Panc1 (cell line): ENCODE results near the gene CSTPP1. TPM values are rescaled to one million over a fixed set of nuclear protein-coding genes. Genes with fewer than 3 reads are reported as not detected.

Experiments used
- ATAC-seq: fragments of 200-7000 bp; cut with Tn5 transposase; 2 replicates; pipeline ENCODE4 v1.9.1; 2020; ENCODE audit warnings: mild to moderate bottlenecking, moderate library complexity
- BruUV-seq: library from RNA; stranded (reverse); fragments of 400-500 nt; replicated peaks from 2 replicates; lab custom pipeline; 2021; lab: Mats Ljungman, UMichigan
- CTCF ChIA-PET: fragments of 300-600 bp; sonication (Branson Sonifier 250); formaldehyde crosslinking; loops from one replicate; lab custom pipeline; 2022; ENCODE audit warnings: antibody characterized with exemption; lab: Charles Lee
- POLR2A ChIA-PET: fragments of 300-600 bp; sonication (Branson Sonifier 250); formaldehyde crosslinking; loops from one replicate; lab custom pipeline; 2022; ENCODE audit warnings: antibody characterized with exemption; lab: Charles Lee
- DNase-seq: peaks from one replicate; pipeline ENCODE4 v3.0.0-alpha.2; 2010; ENCODE audit warnings: low read depth, low spot score
- H3K27ac ChIP-seq: 2 replicates; pipeline ENCODE4 v1.5.1; 2011; ENCODE audit warnings: mild to moderate bottlenecking, low read length, inconsistent platforms
- H3K27me3 ChIP-seq: fragments of 200-500 bp; sonication (Bioruptor generic); 2 replicates; pipeline ENCODE4 v1.6.0; 2014; ENCODE audit warnings: low read length, inconsistent platforms; ENCODE audit not compliant: control insufficient read depth, insufficient read depth
- H3K36me3 ChIP-seq: fragments of 200-500 bp; sonication (Bioruptor generic); 2 replicates; pipeline ENCODE4 v1.5.1; 2014; ENCODE audit warnings: inconsistent platforms, mild to moderate bottlenecking, low read length, moderate library complexity; ENCODE audit not compliant: control insufficient read depth, insufficient read depth
- H3K4me1 ChIP-seq: 2 replicates; pipeline ENCODE4 v1.5.1; 2011; ENCODE audit warnings: inconsistent platforms, mild to moderate bottlenecking, low read length, moderate library complexity; ENCODE audit not compliant: control insufficient read depth, insufficient read depth
- H3K4me3 ChIP-seq, 2 experiments: 2 replicates each; pipeline ENCODE4 v1.5.1; 2011 to 2012; ENCODE audit warnings: low read depth in 2 of 2, low read length in 2 of 2, mild to moderate bottlenecking in 2 of 2, inconsistent platforms in 1 of 2, moderate library complexity in 1 of 2
- H3K9me3 ChIP-seq: fragments of 200-500 bp; sonication (Bioruptor generic); 2 replicates; pipeline ENCODE4 v1.5.1; 2014; ENCODE audit warnings: low read depth, mild to moderate bottlenecking, inconsistent platforms, low read length, moderate library complexity; ENCODE audit not compliant: control insufficient read depth, insufficient read depth
- CTCF ChIP-seq: fragments of 450-650 bp; IDR thresholded peaks from 2 replicates; pipeline ENCODE4 v1.5.1; 2017; ENCODE audit warnings: mild to moderate bottlenecking
- POLR2AphosphoS5 ChIP-seq: IDR thresholded peaks from 2 replicates; pipeline ENCODE4 v1.6.1; 2012; ENCODE audit warnings: mild to moderate bottlenecking, low read depth, low read length, moderate library complexity
- REST ChIP-seq, 2 experiments: IDR thresholded peaks; 2 replicates each; pipeline ENCODE4 v1.6.1; 2011 to 2012; ENCODE audit warnings: low read depth in 2 of 2, control low read depth in 1 of 2, low read length in 1 of 2, mild to moderate bottlenecking in 1 of 2, moderate library complexity in 1 of 2; ENCODE audit not compliant: insufficient read depth in 1 of 2
- SIN3A ChIP-seq: IDR thresholded peaks from 2 replicates; pipeline ENCODE4 v1.6.1; 2012; ENCODE audit warnings: low read depth, mild to moderate bottlenecking, low read length, moderate library complexity, borderline replicate concordance; ENCODE audit not compliant: insufficient read depth
- TCF7L2 ChIP-seq: IDR thresholded peaks from 2 replicates; pipeline ENCODE4 v1.6.1; 2011; ENCODE audit warnings: mild to moderate bottlenecking, low read depth, low read length, inconsistent platforms
- in situ Hi-C: cut with HindIII; loops from 2 replicates; pipeline ENCODE4 v1.10.0; 2016; ENCODE audit warnings: low sequenced_read_pairs, low pct_unique_long_range_greater_than_20kb
- intact Hi-C: fragments of 100-400 bp; cut with micrococcal nuclease; formaldehyde crosslinking; loops from one replicate; pipeline ENCODE4 v1.10.0; 2022; ENCODE audit not compliant: unreplicated experiment
- total RNA-seq: library from RNA; stranded (reverse); gene quantifications from one replicate; pipeline ENCODE4 v1.2.1, GENCODE V29; 2021; ENCODE audit not compliant: unreplicated experiment

Gene CSTPP1
- total RNA-seq, 1 experiment from 2014 or later: 29.0 TPM

- ATAC-seq: no peak
- intact Hi-C loops: no loop called here
- no peak for TF ChIP-seq REST (IDR thresholded peaks at IDR 0.05; ENCODE audit: insufficient read depth in 1 of 2, low read depth in 2 of 2, low read length in 1 of 2)
- TF ChIP-seq TCF7L2: no peak
- no peak for TF ChIP-seq SIN3A
- no peak for TF ChIP-seq CTCF
- no peak for TF ChIP-seq POLR2AphosphoS5
Measured at GRCh38 chr11:46944356-46945075, 8.0 kb downstream of the CSTPP1 start.

GRCh38 chr11:46947399-46948077 lies 11.0 kb downstream of the CSTPP1 start:
- in situ Hi-C loops (no loop called here), intact Hi-C loops (no loop called here)
- ATAC-seq (no peak), DNase-seq (no peak)
- BruUV-seq: no TSS peak
- Histone ChIP-seq H3K4me3 (no peak overlapping the region), H3K36me3 (no peaks in the 10 kb centered on the region), H3K27ac (no peak overlapping the region), H3K4me1 (no peaks in the 10 kb centered on the region), H3K27me3 (no peaks in the 10 kb centered on the region), H3K9me3 (no peaks in the 10 kb centered on the region)
- POLR2A ChIA-PET: interaction anchor here (0.6 kb wide), 1 partner anchor 66 kb away, joined by 3 read pairs; no protein-coding TSS in a partner anchor
- CTCF ChIA-PET: interaction anchor here (0.7 kb wide), 1 partner anchor 206 kb away, joined by 3 read pairs; no protein-coding TSS in a partner anchor
- TF ChIP-seq REST (IDR thresholded peaks at IDR 0.05; ENCODE audit: insufficient read depth in 1 of 2, low read depth in 2 of 2, low read length in 1 of 2): no peak
- no peak for TF ChIP-seq SIN3A
- TF ChIP-seq TCF7L2: no peak
- TF ChIP-seq CTCF: no peak
- TF ChIP-seq POLR2AphosphoS5: no peak

More at GRCh38 chr11:46944356-46945075, 8.0 kb downstream of the CSTPP1 start:
- POLR2A ChIA-PET: interaction anchor here (0.7 kb wide), 1 partner anchor 17 kb away, joined by 13 read pairs; no protein-coding TSS in a partner anchor
- DNase-seq: no peak
- CTCF ChIA-PET: no interaction called here
- Histone ChIP-seq H3K9me3 (no peaks in the 10 kb centered on the region), H3K27ac (no peak overlapping the region), H3K4me3 (no peak overlapping the region), H3K27me3 (no peaks in the 10 kb centered on the region), H3K36me3 (no peaks in the 10 kb centered on the region), H3K4me1 (no peaks in the 10 kb centered on the region)
- no TSS peak for BruUV-seq
- in situ Hi-C loops: no loop called here
